Stimulated activated CD4-positive, alpha-beta T cell treated with anti-CD3 and anti-CD28 coated beads, Interleukin-1b, Interleukin-23, amount 100 ng/mL, for 24 hours (primary cell): ENCODE results near the gene SLC66A2.

Source experiments
- DNase-seq, 4 experiments: peaks; one replicate each; pipeline ENCODE4 v3.0.0-alpha.2; 2020; ENCODE audit warnings: low read depth in 4 of 4, low spot score in 1 of 4

Gene SLC66A2

DNA sequence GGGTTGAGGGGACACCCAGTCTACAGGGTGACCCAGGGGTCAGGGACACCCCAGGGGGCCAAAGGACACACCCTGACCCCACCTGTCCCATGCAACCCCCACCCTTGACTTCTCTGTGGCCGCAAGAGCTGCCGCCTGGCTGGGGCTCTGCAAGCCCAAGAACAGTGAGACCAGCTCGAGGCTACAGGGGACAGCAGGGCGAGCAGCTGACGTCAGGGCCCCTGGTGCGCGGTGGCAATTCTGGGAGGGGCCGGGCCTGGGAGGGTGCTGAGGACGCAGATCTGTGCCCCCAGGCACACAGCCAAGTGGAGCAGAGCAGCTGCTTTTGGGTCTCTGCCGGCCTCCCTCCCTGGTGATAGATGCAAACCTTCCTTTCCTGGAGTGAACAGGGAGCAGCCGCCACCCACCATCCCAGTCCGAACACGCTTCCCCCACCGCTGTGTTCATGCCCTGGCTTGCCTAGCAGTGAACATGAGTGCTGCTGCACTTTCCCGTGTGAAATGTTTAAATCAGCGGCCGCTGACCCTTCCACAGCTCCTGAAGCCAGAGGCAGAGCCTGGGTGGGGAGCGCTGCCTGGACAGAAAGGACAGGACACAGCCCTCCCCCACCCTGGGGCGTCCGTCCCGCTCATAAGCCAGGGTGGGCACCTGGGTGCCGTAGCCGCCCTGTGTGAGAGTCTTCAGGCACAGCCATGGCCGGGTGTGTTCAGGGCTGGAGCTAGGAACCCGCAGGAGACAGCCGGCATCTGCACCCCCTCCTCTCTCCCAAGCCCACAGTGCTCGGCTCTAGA is 46.9 kb downstream of the SLC66A2 start:
- DNase-seq, result no peak

DNA sequence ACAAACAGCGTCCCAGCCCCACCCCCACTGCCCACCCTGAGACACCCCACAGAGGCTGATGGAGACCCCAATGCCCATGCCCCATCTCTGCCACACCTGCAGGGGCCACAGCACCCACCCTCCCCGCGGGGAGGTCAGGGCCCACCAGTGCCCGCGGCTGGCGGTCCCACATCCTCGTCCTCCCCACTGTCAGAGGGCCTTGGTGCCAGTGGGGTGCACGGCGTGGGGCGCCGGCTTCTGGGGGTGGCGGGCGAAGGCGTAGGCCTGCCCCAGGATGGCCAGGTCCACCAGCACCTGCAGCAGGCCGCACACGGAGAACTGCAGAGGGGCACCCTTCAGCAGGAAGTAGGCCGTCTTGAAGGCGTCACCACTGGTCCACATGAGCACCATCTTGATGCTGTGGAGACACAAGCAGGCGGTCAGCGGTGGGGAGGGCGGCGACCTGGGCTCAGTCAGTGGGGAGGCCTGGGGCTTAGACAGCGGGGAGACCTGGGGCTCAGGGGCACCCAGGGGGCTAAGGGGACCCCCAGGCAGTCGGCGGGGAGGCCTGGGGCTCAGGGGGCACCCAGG is 47.6 kb downstream of the SLC66A2 start:
- DNase-seq, result no peak

DNA sequence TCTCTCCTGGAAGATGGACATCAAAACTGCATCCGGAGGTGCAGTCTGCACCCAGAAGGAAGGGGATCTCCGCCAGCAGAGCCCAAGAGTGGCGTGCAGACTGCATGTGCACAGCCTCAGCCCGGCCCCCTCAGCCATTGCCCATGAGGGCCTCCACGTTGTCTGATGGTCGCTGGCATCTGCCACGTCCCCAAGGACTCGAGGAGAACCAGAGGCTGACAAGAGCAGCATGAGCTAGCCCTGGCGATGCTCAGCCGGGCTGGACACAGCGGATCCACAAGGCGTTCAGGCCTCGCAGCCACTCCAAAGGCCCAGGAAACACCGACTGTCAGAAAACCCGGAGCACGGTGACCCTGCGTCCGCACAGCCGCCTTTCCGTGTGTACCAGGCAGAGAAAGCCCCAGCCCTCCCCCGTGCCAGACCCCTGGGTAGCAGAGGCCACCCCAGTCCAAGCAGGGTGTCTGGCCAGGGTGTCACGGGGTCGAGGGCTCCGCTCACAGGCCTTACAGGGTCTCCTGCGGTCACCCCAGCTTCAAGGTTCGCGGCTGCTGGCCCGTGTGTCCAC is 48.3 kb downstream of the SLC66A2 start:
- no peak for DNase-seq

DNA sequence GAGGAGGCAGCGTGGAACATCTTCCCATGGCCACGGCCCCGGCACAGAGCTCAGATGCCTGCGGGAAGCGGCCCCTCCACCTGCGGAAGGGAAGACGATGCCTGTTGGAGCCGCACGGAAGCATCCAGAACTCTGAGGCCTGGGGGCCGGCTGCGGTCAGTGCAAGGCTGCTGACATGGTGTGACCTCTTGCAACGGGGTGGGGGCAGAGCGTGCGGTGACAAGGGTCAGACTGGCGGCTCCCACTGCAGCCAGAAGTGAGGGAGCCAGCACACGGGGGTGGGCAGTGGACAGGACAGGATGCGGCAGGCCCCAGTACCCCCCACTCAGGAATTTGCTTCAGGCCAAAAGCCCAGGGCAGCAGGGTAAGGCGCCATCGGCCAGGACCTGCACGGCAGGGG is 48.8 kb downstream of the SLC66A2 start:
- no peak for DNase-seq

DNA sequence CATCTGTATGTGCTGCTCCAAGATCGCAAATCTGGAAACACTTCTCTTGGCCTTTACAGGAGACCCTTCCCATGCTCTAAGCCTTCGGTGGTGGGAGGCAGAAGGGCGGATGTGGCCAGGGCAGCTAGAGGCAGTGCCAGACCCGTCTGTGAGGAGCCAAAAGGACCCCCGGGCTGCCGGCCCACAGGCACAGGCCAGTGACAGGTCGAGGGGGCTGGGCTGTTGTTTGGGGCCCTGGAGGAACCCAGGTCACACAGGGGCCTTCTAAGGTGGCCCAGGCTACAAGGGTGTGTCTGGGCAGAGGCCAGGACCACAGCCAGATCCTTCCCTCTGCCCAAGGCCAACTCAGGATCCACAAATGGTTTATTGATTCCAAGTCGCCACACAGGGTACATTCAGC is 49.4 kb downstream of the SLC66A2 start:
- DNase-seq, result no peak

DNA sequence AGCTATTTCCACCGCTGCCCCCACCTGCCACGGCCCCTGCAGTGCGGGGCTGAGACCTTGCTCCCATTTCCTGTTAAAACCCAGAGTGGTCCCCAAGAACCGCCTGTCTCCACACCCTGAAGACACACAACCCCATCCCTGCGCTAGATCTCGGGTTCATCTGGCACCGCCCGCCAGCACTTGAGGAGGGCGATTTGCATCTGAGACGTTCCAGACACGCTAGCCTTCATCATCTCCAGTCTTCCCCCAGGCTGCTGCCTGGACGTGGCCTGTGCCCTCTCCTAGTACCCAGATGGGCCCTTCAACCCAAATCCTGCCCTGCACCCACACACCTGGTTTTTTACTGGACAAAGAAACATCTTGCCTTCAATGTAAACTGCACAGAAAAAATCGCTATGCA is 49.8 kb downstream of the SLC66A2 start:
- no peak for DNase-seq

DNA sequence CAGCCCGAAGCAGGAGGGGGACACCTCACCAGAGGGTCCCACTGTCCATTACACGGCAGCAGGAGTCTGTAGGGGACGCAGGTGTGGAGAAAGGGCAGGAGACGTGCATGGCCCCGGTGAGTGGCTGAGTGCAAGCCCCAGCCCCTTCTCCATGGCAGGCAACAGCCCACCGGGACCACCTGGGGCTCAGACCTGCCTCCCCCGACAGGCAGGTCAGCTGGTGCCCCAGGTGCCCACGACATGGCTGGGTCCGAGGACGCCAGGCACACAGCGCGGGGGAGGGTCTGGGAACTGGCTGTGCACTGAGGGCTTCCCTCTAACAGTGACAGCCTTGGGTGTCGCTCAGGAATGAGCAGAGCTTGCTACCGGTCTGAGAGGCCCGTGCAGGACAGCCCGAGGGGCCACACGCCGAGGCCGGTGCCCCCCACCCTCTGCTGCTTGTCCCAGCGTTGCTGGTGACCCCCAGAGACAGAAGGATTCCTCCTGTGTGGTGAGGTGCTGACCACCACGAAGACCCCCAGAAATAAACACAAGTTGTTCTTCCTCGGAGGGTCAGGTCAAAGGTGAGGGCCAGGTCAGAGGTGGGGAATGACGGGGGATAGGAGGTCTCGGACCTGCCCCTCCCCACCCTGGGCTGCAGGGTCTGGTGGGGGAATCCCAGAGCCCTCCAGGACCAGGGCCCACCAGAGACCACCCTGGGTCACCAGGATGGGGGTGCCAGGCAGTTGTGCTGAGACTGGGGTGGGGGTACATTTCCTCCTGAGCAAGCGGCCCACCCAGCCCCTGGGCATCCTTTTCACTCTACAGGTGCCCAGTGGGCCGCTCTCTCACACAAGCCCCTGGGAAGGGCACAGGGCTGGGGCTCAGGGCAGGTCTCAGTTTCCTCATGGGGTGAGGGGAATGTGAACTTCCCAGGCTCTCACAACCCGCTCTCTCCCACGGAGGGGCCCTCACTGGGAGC is 50.6 kb downstream of the SLC66A2 start:
- no peak for DNase-seq

DNA sequence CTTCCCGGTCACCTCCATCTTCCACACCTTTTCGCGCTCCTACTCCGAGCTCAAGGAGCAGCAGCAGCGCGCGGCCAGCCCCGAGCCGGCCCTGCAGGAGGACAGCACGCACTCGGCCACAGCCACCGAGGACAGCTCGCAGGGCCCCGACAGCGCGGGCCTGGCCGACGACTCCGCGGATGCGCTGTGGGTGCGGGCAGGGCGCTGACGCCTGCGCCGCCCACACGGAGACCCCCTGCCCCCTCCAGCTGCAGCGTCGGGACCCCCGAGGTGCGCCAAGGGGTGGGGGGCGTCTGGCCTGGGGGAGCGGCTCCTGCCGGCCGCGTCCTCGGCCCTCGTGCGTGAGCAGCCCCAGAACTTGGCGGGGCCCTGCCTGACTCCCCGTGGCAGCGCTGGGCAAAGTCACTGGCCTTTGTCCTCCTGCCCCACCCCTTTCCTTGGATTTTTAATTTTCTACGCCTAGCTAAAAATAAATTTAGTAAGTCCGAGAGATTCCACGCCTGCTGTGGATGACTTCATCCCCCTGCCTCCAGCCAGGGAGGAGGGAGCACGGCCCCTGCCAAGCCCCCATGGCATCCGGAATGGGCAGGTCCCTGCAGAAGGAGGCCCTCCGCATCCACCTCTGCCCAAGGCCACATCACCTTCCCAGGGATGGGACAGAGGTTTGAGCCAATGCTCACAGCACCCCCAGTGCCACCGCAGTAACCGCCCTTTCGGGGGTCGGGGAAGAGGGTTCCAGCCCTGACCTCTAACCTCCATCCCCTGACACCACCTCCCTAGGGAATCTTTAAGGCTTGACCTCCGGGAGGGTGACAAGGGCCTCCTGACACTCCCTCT is 51.6 kb downstream of the SLC66A2 start:
- no peak for DNase-seq

DNA sequence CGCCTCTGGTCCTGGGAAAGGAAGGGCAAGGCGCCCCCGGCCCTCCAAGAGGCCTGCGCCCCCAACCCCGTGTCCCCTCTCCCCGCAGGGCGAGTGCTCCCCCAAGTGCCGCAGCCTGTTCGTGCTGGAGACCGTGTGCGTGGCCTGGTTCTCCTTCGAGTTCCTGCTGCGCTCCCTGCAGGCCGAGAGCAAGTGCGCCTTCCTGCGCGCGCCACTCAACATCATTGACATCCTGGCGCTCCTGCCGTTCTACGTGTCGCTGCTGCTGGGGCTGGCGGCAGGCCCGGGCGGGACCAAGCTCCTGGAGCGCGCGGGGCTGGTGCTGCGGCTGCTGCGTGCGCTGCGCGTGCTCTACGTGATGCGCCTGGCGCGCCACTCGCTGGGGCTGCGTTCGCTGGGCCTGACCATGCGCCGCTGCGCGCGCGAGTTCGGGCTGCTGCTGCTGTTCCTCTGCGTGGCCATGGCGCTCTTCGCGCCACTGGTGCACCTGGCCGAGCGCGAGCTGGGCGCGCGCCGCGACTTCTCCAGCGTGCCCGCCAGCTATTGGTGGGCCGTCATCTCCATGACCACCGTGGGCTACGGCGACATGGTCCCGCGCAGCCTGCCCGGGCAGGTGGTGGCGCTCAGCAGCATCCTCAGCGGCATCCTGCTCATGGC is 52.4 kb downstream of the SLC66A2 start:
- no peak for DNase-seq

DNA sequence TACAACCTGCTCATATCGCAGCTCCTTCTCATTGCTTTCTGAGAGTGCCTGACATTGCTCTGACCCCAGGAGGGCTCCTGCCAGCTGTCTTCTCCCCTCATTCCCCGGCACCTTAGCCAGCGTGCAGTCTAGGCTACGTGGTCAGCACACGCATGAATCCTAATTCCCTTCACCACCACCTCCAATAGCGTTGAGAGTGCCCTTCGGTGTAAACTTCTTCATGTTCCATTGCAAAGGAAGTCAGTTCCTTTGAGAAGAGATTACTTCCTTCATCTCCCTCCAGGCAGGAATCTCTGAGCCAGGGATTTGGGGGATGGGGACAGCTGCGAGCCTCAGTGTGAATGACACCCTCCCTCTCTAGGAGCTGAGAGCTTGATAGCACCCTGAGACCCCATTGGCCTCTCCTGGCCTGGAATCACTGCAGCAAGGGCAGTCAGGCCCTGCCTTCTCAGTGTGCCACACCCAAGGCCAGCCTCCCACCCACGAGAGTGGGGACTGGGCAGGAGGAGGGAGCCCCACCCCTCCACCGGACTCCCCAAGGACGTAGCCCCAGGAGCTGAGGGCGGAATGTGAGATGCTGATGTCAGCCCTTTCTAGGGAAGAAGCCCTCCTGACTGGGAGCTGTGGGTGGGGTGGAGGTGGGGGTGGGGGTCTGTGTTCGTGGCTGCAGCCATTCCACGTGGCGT is 53.4 kb downstream of the SLC66A2 start:
- no peak for DNase-seq

DNA sequence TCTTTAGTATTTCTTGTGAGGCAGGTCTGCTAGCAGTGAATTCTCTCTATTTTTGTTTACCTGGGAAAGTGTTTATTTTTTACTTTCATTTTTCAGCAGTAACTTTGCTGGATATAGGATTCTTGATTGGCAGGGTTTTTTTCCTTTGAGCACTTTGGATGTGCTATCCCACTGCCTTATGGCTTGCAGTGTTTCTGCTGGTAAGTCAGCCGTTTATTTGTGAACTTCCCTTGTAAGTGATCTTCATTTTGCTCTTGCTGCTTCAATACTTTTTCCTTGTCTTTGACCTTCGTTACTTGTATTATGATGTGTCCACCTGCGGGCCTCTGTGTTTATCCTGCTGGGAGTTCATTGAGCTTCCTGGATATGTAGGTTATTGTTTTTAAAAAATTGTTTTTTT is 54.7 kb downstream of the SLC66A2 start:
- DNase-seq, result no peak

DNA sequence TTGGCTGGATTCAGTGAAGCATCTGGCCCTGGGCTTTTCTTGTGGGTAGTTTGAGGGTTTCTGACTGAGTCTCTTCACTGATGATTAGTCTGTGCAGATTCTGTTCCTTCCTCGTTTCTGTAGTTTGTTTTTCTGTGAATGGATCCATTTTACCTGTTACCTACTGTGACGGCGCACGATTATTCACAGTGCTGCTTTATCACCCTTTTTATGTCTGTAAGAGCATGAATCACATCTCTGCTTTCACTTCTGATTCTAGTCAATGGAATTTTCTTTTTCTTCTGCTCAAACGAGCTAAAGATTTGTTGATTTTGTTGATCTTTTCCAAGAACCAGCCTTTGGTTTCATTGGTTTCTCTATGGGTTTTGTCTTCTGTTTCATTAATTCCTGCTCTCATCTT is 60.8 kb downstream of the SLC66A2 start:
- no peak for DNase-seq

DNA sequence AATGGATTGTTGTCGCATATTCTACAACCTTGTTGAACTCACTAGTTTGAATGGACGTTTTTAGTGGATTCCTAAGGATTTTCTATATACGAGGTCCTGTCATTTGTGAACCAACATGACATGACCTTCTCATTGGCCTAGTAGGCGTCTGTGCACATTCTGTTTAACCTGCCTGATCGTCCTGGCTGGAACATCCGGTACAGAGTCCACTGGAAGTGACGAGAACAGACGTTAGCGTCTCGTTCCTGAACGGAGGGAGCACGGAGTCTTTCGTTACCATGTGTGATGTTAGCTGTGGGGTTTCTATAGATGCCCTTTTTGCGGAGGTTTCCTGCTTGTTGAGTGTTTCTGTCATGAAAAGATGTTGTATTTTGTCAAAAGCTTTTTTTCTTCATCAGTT is 61.9 kb downstream of the SLC66A2 start:
- no peak for DNase-seq

DNA sequence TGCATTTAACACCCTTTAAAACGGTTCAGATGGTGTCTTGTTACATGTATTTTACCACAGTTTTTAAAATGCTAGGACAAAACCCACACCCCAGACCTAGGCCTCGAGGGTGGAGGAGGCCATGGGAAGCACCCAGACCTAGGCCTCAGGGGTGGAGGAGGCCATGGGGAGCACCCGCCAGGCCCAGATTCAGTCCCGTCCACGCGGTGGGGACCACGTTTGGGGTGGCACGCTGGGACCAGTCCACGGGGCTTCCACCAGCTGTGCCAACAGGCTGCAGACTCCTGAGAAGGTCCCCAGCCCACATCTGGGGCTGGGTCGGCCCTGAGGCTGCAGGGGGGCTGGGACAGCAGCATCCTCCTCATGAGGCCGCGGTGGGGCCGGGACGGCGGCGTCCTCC is 63.4 kb downstream of the SLC66A2 start:
- DNase-seq, result no peak

DNA sequence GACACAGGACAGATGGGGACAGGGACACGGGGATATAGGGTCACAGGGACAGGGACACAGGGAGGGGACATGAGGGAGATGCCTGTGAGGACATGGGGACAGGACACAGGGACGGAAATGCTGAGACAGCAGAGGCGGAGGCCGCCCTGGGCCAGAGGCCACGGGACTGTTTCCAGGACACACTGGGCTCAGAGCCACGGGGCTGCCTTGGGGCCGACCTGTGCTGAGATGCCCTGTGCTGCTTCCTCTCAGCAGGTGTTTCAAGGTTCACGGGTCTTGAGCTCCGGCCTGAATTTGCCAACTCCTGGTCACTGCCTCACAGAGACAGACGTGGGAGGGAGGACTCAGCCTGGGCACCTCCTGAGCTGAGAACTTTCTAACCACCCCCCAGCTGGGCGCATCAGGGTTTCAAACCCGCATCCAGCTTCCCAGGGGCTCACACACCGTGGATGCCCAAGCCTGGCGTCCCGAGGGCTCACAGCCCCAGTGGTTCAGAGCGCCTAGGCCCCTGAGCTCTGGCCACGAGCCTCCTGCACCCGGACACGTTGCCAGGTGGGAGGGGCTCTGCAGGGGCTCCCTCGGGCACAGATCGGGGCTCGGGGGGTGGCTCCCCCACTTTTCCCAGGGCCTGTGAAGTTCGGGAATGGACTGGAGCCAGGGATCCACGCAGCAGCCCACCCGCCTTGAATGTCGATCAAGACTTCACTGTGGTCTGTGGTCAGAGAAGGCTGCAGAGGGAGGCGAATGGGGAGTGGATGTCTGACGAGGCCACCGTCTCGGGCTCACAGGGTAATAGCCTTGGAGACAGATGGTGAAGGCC is 64.1 kb downstream of the SLC66A2 start:
- DNase-seq, result no peak

DNA sequence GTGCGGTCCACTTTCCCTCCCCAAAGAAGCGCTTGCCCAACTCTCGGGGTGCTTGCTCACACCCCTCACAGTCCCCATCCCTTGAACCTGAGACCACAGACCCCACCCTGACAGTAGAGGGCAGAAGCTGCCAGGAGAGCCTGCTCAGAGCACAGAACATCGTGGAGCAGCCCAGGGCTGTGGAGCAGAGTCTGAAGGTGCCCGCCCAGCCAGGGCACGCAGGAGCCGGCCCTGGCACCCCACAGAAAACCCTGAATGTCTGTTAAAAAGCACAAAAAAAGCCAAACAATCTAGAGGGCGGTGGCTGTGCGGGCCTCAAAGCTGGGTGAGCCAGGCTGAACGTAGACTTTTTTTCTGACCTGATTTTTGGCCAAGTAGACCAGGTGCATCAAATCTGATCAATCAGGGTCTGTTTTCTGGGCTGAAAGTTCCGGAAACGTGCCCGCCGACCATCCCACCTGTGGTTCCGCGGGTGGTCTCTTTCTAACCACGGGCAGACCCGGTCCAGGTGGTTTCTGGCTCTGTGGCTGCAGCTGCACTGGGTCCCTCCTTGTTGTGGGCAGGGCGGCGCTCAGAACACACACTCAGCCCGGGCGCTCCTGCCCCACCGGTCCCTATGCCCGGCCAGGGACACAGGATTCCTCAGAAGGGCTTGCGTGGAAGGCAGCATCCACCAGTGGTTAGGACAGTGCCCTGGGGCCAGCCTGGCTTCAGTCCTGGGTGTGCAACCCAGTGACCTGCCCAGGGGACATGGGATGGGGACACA is 66.3 kb downstream of the SLC66A2 start:
- no peak for DNase-seq

DNA sequence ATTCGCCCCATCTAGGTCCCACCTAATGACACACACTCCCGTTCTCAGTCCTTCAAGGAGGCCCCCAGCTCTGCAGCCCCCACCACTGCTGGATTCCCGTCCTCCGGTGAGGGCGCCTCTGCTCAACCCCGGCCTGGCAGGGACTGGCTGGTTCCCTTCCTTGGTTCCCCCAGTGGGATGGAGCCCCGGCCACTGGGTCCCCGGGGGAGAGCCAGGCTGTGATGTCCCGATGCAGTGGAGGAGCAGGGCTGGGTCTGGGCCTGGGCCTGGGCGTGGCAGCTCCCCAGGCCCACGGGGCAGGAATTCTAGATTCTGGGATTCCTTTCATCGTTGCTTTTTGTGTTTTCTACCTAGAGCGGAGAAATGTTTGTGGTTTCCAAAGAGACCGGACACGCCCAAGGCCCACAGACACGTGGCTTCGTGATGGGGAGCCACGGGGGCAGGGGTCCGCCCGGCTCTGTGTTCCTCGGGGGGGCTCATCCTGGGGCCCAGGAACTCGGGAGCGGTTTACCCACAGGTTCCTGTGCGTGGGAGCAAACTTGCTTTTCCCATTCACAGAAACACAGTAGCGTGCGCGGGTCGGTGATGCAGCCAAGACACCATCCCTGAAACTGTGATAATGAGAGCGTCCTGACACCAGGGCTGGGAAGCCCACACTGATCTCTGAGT is 67.0 kb downstream of the SLC66A2 start:
- DNase-seq, result no peak
